HG03378 (cell line): Measurements from ENCODE around the gene PNMA8A.
"Not testable (repeated sequence)": the region's sequence is repeated elsewhere in the genome, so short reads cannot be mapped to it uniquely, and the experiment has no call there.

Source experiments
- ATAC-seq: cut with Tn5 transposase; IDR thresholded peaks from one replicate; pipeline ENCODE4 v1.9.1; 2021; ENCODE audit warnings: mild to moderate bottlenecking, moderate library complexity; ENCODE audit not compliant: unreplicated experiment

The PNMA8A gene, protein sequence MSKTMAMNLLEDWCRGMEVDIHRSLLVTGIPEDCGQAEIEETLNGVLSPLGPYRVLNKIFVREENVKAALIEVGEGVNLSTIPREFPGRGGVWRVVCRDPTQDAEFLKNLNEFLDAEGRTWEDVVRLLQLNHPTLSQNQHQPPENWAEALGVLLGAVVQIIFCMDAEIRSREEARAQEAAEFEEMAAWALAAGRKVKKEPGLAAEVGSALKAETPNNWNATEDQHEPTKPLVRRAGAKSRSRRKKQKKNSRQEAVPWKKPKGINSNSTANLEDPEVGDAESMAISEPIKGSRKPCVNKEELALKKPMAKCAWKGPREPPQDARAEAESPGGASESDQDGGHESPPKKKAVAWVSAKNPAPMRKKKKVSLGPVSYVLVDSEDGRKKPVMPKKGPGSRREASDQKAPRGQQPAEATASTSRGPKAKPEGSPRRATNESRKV

DNA sequence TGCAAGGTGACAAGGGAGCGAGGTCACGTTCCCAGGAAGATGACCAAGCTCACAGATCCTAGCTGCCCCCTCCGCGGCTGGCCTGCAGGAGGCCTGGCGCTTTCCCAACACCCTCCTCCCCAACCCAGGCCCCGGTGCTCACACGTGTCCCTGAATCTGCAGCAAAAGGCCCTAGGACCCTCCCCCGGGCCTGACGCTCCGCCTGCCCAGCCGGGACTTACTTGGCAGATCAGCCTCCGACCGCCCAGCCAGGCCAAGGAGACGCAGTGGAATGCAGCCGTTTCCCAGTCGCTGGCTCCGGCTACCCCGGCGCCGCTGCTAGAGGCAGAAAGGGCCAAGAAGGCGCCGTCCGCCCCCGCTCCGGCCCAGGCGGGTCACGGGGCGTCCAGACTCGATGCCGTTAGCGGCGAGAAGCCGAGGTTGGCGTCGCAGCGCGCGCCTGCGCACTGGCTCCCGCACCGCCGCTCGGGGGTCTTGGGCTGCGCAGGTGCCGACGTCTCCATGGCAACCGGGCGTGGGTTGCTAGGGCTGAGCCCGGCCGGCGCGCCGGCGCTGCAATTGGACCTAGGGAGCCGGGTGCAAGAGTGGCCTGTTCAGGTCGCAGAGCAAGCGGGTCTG is at the start of gene PNMA8A:
PNMA8A (minus strand) TSS at position 448 of the 618 bp plus-strand sequence. CDS start 528 bp downstream, outside the sequence.
- ATAC-seq: no peak

DNA sequence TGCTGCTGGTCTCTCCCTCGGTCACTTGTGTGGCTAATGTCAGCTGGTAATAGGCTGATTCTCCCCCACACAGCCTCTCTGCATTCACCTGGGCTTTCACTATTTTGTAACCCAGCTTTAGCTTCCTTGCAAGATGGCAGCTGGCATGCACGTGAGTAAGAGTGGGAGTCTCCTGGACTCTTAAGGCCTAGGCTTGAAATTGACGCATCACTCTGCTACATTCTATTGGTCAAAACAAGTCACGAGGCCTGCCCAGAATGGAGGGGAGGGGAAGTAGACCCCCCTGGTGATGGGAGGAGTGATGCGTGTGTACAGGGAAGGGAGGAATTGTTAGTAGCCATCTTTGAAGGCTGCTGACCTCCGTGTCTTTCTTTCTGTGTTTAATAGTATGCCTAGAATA is 49.3 kb upstream of the PNMA8A start:
- no peak for ATAC-seq

DNA sequence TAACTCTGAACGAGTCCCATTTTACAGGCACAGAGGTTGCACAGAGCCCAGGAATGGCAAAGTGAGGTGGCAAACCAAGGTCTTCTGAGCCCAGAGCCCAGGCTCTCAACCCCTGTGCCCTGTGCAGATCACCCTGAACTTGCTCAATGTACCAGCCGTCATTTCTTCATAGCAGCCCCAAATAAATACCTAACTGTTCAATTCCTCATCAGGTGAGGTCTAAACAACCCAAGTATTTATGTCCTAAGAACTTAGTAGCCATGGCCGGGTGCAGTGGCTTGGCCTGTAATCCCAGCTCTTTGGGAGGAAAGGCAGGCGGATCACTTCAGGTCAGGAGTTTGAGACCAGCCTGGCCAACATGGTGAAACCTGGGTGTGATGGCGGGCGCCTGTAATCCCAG is 46.1 kb upstream of the PNMA8A start:
- no peak for ATAC-seq

DNA sequence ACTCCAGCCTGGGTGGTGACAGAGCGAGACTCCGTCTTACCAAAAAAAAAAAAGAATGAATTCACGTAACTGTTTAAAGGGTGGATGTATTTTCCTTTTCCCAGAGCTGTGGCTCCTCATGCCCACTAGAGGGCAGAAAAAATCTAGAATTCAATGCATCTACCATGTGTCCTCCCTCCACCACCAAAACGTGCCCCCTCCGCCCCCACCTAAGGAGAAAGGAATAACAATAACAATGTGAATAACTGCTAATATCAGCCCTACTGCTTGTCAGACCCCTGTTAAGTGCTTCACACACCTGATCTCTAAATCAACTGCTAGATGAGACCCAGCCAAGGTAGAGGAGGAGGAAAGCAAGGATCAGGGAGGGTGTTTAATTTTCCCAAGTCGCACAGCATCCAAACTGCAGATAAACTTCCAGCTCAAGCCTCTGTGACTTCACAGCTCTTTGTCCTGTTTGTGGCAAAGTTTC is 44.6 kb upstream of the PNMA8A start:
- no peak for ATAC-seq

DNA sequence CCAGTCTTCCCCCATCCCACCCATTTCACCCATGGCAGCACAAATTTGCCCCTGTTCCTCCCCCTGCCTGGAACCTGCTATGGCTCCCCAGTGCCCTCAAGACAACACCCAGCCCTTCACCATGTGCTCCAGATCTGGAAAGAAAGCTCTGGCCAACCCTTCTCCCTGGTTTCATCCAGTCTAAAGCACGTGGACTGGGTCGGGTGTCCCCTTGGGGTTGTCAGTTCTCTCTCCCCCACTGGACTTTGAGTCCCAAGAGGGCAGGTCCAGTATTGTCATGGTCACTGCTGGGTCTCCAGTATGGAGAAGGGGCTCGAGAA is 43.9 kb upstream of the PNMA8A start:
- ATAC-seq: no peak

DNA sequence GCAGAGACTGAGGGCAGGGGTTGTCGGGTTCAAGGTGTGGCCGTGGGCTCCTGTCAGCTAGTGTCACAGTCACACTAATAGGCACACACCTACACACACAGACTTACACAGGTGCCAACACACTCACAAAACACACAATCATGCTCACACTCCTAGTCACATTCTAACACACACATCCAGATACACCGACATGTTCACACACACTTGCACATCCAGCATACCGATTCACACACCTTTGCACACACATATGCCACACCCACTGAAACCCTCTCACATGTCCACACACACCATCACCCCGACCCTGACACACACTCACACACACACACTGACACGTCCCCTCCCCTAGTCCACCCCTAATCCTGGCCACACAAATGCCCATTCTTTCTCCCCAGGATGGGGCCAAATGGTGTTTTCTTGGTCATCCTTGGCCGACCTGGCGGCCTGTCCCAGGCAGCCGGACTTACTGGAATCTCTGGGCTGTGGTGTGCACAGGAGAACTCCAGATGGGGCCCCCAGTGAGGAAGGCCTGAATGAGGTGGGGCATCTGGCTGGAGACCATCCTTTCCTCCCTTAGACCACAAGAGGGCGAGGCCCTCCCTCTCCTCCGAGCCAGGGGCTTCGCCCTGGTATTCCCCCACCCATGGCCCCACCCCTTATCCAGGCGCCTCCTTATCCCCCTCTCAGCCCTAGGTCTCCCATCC is 43.4 kb upstream of the PNMA8A start:
- no peak for ATAC-seq

DNA sequence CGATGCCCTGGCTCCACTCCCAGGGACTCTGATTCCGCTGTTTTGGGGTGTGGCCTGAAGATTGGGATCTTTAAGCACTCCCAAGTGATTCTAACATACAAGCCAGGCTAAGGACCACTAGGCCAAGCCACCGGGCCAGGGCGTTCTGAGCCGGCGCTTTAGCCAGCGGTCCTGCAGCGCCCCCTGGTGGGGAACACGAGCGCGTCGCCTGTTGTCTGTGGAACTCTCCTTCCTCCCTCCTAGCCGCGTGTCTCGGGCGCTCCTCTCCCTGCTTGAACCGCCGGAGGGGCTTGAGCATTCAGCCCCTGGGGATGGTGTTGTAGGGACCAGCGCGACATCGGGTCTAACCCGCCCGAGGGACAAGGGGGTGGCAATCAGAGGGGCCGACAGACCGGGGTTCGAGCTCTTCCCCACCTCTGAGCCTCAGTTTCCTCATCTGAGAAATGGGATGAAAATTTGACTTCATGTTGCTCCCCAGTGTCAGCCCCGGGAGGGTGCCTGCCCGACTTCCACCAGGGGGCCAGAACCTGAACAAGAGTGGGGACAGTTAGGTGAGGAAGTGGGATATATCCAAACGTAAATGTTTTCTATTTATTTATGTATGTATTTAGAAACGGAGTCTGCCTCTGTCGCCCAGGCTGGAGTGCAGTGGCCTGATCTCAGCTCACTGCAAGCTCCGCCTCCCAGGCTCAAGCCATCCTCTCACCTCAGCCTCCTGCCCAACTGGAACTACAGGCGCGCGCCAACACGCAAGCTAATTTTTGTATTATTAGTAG is 42.3 kb upstream of the PNMA8A start:
- no peak for ATAC-seq

DNA sequence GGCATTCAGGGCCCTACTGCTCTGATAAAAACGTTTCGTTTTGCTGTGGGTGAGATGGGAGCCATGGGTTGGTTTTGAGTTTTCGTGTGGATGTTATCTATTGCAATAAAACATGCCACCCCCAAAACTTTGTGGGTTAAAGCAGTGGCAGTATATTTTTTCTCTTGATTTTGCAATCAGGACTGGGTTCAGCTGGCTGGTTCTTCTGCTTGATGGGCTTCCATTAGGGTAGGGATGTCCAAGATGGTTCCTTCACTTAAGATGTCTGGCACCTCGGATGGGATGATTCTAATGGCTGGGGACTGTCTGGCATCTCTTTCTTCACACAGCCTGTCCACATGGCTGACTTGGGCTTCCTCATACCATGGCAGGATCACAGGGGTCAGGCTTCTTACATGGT is 39.9 kb upstream of the PNMA8A start:
- ATAC-seq: no peak

DNA sequence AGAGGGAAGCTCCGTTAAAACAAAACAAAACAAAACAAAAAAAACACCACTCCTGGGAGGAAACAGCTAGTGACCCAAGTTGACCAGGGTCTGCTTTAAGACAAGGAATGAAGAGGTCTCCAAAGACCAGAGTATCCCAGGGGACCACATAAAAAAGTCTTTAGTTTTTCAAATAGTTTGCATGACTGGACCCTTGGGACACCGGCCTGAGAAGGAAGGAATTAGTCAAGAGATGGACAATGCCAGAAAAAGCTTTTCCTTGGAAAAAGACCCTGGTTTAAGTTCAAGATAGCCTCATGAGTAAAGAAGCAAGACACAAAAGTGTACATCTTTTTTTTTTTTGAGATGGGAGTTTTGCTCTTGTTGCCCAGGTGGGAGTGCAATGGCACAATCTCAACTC is 36.8 kb upstream of the PNMA8A start:
- no peak for ATAC-seq

DNA sequence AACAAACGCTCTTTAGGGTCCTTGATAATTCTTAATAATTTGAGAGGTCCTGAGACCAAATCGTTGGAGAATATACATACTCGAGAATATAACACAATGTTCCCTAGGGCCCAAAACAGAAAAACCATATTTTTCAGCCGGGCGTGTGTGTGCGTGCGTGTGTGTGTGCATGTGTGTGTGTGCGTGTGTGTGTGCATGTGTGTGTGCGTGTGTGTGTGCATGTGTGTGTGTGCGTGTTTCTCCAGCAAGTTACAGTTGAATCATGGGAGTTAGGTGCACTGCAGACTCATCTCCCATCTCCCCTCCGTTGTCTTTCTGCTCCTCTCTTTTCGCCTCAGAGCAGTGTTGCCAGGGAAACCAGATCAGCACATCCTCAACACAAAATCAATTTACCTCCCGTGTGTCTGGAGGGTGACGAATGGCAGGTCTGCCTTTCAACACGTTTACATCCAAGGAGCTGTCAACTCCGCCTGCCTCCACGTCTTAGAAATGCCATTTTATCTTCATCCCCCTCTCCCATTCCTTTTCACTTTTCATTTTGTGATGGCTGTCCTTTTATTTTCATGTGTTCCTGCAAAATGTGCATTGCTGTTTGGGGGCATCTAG is 32.6 kb upstream of the PNMA8A start:
- no peak for ATAC-seq

DNA sequence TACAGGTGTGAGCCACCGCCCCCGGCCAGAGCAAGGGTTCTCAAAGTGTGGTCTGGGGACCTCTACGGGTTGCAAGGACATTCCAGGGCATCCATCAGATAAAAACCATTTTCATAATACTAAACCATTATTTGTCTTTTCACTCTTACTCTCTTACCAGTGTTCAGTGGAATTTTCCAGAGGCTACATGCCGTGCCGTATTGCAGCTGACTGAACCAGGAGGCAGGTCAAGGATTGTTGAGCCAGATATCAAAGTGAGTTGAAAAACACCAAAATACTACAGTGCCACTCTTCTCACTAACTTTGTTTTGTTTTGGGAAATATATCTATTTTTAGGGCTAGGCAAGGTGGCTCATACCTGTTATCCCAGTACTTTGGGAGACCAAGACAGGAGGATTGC is 31.5 kb upstream of the PNMA8A start:
- no peak for ATAC-seq

DNA sequence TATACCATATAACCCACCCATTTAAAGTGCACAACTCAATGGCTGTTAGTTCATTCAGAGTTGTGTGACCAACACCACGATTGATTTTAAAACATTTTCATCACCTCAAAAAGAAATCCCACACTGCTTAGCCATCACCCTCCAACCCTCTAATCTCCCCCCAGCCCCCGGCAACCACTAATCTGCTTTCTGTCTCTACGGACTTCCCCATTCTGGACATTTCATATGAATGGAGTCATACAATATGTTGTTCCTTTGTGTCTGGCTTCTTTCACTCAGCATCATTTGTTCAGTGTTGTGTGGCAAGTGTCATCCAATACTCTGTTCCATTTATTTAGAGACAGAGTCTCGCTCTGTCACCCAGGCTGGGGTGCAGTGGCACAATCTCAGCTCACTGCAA is 28.3 kb upstream of the PNMA8A start:
- ATAC-seq: no peak

DNA sequence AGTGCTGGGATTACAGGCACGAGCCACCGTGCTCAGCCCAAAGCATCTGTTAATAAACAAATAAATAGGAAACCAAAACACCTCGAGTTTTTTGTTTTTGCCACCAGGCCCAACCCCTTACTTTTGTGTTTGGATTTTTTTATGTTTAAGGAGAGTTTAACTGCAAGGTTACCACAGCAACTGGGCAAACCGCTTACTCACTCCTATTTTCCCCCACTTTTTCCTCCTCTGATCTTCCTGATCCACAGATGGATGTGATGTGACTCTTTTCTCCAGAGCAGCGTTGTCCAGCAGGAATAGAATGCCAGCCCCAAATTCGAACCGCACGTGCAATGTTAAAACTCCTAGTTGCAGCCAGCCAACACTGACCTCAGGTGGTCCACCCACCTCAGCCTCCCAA is 26.4 kb upstream of the PNMA8A start:
- ATAC-seq: no peak

DNA sequence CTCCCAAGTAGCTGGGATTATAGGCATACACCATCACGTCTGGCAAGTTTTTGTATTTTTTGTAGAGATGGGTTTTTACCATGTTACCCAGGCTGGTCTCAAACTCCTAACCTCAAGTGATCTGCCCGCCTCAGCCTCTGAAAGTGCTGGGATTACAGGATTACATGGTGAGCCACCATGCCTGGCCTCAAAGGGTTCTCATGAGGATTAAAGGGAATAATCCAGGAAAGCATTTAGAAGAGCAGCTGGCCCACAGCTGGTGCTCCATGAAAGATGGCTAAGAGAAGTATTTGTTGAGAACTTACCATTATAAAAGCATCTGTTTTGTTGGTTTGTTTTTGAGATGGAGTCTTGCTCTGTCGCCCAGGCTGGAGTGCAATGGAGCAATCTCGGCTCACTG is 25.5 kb upstream of the PNMA8A start:
- ATAC-seq: not testable (repeated sequence)

DNA sequence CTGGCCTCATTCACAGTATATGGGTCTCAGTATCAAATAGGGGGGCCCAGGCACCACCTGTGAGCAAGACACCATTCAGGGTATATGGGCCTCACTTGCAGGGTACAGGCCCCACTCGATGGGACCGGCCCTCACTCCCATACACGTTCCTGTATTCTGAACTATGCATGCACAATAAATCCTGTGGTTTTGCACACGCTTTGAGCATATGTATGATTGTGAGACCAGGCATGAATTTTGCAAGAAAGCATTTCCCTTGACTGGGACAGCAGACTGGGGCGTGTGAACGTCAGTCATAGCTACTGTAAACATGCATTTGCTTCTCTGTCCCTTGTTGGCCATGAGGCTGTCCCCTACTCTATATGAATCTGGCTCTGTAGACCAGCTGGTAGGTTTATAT is 24.9 kb upstream of the PNMA8A start:
- ATAC-seq: no peak

DNA sequence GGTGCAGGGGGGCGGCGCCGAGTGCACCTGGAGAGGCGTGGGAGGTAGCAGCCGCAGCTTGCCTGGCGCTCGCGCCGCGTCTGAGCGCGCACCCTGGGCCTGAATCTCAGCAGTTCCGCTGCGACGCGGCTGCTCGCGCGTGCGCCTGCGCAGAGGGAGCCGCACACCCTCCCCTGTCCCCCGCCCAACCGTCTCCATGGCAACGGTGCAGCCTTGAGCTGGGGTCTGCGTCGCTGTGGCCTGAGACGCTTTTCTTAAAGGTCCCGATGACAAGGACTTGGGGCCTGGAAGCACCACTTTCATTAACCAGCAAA is 24.4 kb upstream of the PNMA8A start, which contains the start of gene PNMA8B:
PNMA8B (minus strand) TSS at position 82 of the 314 bp plus-strand sequence. CDS start 402 bp downstream, outside the sequence.
- ATAC-seq: no peak

DNA sequence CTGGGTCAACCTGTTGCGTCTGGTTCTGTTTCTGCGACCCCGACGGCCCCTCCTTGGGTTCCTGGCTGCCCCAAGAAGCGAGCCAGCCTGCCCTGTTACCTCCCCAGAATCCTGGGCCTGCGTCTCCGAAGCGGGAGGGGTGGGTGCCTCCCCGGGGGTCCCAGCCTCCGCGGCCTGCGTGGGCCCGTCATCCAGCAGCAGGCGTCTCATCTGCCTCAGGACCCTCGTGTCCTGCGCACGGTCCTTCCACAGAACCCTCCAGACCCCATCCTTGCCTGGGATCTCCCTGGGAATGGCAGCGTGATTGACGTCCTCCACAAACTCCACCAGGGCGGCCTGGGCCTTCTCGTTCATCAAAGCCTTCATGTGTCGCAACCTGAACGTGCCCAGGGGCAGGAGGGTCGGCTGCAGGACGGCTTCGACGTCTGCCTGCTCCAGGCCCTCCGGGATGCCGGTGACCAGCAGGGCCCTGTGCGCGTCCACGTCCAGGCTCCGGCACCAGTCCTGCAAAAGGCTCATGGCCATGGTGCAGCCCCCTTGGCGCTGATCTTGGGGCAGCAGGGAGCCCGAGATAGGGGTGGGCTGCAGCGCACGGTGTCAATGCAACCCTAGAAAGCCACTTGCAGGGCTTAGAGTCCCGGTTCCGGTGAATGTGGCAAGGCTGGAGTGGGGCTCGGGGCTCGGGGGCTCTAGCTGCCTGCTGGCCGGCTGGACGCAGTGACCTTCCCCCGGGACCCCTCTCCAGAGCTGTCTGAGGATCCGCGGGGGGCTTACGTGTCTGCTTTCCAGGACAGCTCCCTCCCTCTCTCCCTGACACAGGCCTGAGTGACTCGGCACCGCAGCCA is 23.8 kb upstream of the PNMA8A start:
- ATAC-seq: no peak

DNA sequence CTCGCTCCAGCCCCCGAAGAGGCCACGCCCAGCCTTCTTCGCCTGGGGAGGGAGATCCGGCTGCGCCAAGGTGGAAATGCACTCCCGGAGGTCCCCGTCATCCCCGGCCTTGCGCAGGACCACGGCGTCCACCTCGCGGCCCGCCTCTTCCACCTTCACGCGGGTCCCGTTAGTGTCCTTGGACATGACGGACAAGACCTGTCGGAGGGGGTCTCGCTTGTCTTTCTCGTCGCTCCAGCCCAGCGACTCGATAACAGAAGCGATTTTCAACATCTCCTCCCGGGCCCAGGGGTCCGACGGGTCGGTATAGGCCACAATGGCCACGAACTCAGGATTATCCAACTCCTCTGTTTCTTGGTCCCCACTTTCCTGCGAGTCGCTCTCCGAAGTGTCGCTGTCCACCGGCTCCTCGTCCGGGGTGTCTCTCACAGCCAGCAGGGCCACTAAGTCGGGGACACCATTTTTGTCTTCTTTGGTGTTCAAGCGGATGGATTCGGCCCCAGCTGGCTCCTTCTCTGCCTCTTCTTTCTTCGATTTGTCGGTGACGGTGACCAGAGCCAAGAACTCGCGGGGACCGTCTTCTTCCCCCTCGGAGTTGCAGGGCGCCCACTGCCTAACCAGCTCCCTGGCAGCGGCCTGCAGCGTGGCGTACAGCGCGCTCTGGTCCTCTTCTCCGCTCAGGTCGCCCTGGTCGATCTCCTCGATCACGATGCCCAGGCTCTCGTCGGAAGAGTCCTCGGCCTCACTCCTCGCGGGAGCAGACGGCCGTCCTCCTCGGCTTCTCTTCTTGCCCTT is 23.0 kb upstream of the PNMA8A start:
- ATAC-seq: no peak
